DMS114 treated with DMSO at 0.1 percent for 48 hours (cell line): ENCODE measurements around the gene SLC9B1.
A peak's percentile ranks its signal among the peaks of the same experiment; 100 is the strongest.
"Not testable (repeated sequence)": the region's sequence is repeated elsewhere in the genome, so short reads cannot be mapped to it uniquely, and the experiment has no call there.

Source experiments
- DNase-seq: peaks from one replicate; lab custom pipeline; 2025; ENCODE audit not compliant: unreplicated experiment; lab: John Stamatoyannopoulos, UW

Gene SLC9B1

GRCh38 chr4:103012060-103012459 lies 7.4 kb downstream of the SLC9B1 start:
- DNase-seq = no peak

- no peak for DNase-seq
These were observed 8.0 kb downstream of the SLC9B1 start for GRCh38 chr4:103011378-103012025.

GRCh38 chr4:103010804-103011203 lies 8.7 kb downstream of the SLC9B1 start:
- DNase-seq = no peak

- DNase-seq = peak; percentile 47
These were observed 10.4 kb downstream of the SLC9B1 start for GRCh38 chr4:103008875-103009729.

GRCh38 chr4:103002551-103002950 lies 17.0 kb downstream of the SLC9B1 start:
- DNase-seq = no peak

GRCh38 chr4:102994803-102995202 lies 24.7 kb downstream of the SLC9B1 start:
- no peak for DNase-seq

GRCh38 chr4:102993985-102994384 lies 25.5 kb downstream of the SLC9B1 start:
- not testable (repeated sequence) for DNase-seq

GRCh38 chr4:102988429-102989020 lies 31.0 kb downstream of the SLC9B1 start:
- no peak for DNase-seq

GRCh38 chr4:102981005-102981404 lies 38.5 kb downstream of the SLC9B1 start:
- no peak for DNase-seq

GRCh38 chr4:102961813-102962212 lies 57.7 kb downstream of the SLC9B1 start:
- DNase-seq = not testable (repeated sequence)

GRCh38 chr4:102959496-102959895 lies 60.0 kb downstream of the SLC9B1 start:
- no peak for DNase-seq

GRCh38 chr4:102945066-102945465 lies 74.4 kb downstream of the SLC9B1 start:
- no peak for DNase-seq

- DNase-seq = not testable (repeated sequence)
These were observed 81.4 kb downstream of the SLC9B1 start for GRCh38 chr4:102938063-102938462.

GRCh38 chr4:102935716-102936115 lies 83.8 kb downstream of the SLC9B1 start:
- DNase-seq = no peak

- DNase-seq = not testable (repeated sequence)
These were observed 99.8 kb downstream of the SLC9B1 start for GRCh38 chr4:102919697-102920096.

GRCh38 chr4:102918859-102919258 lies 100.6 kb downstream of the SLC9B1 start:
- DNase-seq = no peak

GRCh38 chr4:102901804-102902203 lies 117.7 kb downstream of the SLC9B1 start:
- no peak for DNase-seq

- not testable (repeated sequence) for DNase-seq
These were observed 121.9 kb downstream of the SLC9B1 start for GRCh38 chr4:102897610-102898009.

- DNase-seq = not testable (repeated sequence)
These were observed 123.0 kb downstream of the SLC9B1 start for GRCh38 chr4:102896547-102896946.

- not testable (repeated sequence) for DNase-seq
These were observed 129.6 kb downstream of the SLC9B1 start for GRCh38 chr4:102889866-102890265.

GRCh38 chr4:102888570-102888969 lies 130.9 kb downstream of the SLC9B1 start:
- not testable (repeated sequence) for DNase-seq

- DNase-seq = no peak
These were observed 136.2 kb downstream of the SLC9B1 start for GRCh38 chr4:102883278-102883677.
